HG02885 (cell line): ENCODE data around the gene EPHB1.

Experiments used
- ATAC-seq: cut with Tn5 transposase; IDR thresholded peaks from one replicate; pipeline ENCODE4 v1.9.1; 2021; ENCODE audit warnings: mild to moderate bottlenecking; ENCODE audit not compliant: unreplicated experiment, poor library complexity

The EPHB1 gene

GRCh38 chr3:134901461-134901860 lies 106.4 kb downstream of the EPHB1 start:
- ATAC-seq = no peak

GRCh38 chr3:134903837-134904236 lies 108.8 kb downstream of the EPHB1 start:
- peak; percentile 44 for ATAC-seq

- ATAC-seq = peak; percentile 95
Observed at GRCh38 chr3:134904241-134904771, 109.2 kb downstream of the EPHB1 start.

- peak; percentile 24 for ATAC-seq
Observed at GRCh38 chr3:134904776-134905646, 110.0 kb downstream of the EPHB1 start.

GRCh38 chr3:134905647-134905935 lies 110.5 kb downstream of the EPHB1 start:
- no peak for ATAC-seq

GRCh38 chr3:134908271-134908670 lies 113.2 kb downstream of the EPHB1 start:
- no peak for ATAC-seq

GRCh38 chr3:134910026-134910425 lies 115.0 kb downstream of the EPHB1 start:
- ATAC-seq = no peak

- ATAC-seq = no peak
Observed at GRCh38 chr3:134911586-134912548, 116.8 kb downstream of the EPHB1 start.

GRCh38 chr3:134916276-134916961 lies 121.4 kb downstream of the EPHB1 start:
- ATAC-seq = no peak

- no peak for ATAC-seq
Observed at GRCh38 chr3:134917631-134918030, 122.6 kb downstream of the EPHB1 start.

GRCh38 chr3:134918441-134918840 lies 123.4 kb downstream of the EPHB1 start:
- peak; percentile 94 for ATAC-seq

- no peak for ATAC-seq
Observed at GRCh38 chr3:134922101-134922500, 127.0 kb downstream of the EPHB1 start.

- ATAC-seq = no peak
Observed at GRCh38 chr3:134922866-134923265, 127.8 kb downstream of the EPHB1 start.

GRCh38 chr3:134923286-134923685 lies 128.2 kb downstream of the EPHB1 start:
- ATAC-seq = no peak

GRCh38 chr3:134927599-134927998 lies 132.5 kb downstream of the EPHB1 start:
- ATAC-seq = no peak

- ATAC-seq = no peak
Observed at GRCh38 chr3:134928392-134928791, 133.3 kb downstream of the EPHB1 start.

GRCh38 chr3:134928819-134929218 lies 133.8 kb downstream of the EPHB1 start:
- no peak for ATAC-seq

GRCh38 chr3:134929976-134930375 lies 134.9 kb downstream of the EPHB1 start:
- peak; percentile 88 for ATAC-seq

GRCh38 chr3:134931045-134931785 lies 136.2 kb downstream of the EPHB1 start:
- no peak for ATAC-seq

- no peak for ATAC-seq
Observed at GRCh38 chr3:134932035-134932434, 137.0 kb downstream of the EPHB1 start.
